SKM-1 treated with dmso at 0.1 percent for 144 hours (cell line): ENCODE measurements around the gene KRTAP5-2.

Experiments used
- DNase-seq: peaks from one replicate; lab custom pipeline; 2025; ENCODE audit not compliant: unreplicated experiment; lab: John Stamatoyannopoulos, UW

KRTAP5-2 gene

DNA sequence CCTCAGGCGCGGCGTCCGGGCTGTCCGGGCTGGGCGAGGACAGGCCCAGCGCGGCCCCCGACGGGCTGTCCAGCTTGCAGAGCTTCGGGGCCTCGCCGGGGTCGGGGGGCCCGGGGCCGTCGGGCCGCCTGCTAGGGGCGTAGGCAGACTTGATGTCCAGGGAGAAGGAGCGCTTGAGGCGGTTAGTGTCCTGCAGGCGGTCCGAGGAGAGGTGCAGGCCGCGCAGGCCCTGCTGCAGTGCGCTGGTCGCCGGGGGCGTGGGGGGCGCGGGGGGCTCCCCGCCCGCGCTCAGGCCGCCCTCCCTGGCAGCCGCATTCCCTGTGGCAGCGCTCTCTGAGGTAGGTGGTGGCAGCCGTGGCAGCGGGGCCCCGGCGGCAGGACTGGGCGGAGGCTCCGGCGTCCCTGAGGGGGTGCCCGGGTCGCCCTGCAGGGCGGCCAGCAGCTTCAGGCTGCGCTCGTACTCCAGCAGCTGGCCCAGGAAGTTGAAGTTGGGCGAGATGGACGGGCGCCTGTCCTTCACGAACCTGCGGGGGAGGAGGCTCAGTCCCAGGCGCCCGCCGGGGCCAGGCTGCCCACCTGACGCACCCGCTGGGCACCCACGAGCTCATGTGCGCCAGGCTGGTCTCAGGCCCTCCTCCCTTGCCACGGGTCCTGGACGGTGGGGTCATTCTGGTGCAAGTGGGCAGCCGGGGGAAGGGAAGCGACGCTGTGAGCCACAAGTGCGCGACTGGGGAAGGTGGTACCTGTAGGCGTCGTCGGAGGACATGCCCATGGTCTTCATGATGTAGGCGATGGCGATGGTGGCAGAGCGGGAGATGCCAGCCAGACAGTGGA is 40.8 kb downstream of the KRTAP5-2 start:
- no peak for DNase-seq

DNA sequence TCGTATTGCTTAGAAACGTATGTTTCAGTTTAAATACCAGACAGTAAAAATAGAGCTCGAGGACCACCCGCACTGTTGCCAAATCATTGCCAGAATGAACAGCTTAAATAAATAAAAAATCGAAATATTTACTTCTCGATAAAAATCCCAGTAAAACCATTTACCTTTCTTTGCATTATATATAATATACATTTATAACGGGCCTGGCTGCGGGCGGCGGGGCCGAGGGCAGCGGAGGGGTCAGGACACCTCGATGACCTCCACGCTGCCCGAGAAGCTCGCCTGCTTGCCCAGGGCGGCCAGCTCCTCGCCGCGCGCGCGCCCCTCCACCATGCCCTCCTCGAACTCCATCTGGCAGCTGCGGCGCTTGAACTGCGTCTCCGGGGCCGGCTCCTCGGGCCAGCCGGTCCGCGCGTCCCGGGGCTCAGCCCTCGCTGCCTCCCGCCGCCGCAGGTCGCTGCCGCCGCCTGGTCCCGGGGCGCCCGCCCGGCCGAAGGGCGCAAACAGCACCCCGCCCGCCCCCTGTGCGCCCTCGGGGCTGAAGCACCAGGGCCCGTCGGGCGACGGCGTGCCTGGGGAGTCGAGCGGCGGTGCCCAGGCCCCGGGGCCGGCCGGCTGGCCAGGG is 41.7 kb downstream of the KRTAP5-2 start:
- no peak for DNase-seq

DNA sequence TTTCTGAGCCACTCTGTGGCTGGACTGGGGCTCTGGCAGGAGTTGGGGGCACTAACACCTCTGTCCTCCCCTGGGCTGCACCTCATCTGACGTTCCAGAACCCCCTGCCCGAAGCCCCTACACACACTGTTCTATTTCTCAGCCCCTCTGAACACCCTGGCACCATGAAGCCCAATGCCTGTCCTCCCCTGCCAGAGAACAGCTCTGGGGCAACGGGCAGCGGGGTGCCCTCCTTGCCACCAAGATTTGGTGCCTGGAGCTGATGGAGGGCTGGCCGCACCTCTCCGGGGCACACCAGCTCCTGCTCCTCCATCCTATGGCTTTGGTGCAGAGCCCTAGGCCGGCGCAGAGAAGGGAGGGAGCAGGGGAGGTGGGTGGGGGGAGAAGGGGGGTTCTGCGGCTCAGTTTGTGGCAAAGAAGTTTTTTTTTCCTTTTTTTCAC is 42.4 kb downstream of the KRTAP5-2 start:
- no peak for DNase-seq

DNA sequence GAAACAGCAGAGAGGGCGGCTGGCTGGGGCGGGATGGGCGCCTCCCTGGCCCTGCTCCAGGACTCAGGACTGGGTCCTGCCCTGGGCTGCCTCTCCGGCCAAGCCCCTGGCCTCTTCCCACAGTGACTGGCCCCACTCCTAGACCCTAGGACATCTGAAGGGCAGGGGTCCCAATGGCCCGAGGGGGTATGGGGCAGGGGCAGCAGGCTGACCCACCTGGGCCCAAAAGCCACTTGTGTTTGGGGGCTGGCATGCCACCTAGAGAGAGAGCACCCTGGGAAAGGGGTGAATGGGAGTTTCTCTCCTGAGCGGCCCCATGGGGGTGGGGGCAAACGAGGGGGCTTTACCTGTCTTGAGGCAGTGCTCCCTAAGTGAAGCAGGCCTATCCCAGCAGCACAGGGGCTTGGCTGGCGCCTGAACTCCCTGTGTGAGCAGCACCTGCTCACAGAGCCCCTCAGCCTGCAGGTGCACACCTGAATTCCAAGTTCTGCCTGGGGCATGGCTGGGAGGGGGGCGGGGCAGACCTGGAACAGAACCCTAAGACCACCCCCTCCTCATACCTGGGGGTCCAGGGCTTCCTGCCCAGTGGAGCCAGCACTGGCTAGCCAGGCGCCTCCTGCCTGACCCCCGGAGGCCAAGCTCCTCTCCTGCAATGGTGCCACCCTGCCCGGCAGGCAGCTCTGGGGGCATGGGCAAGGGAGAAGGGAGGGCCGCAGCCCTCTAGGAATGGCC is 42.9 kb downstream of the KRTAP5-2 start:
- DNase-seq = no peak

DNA sequence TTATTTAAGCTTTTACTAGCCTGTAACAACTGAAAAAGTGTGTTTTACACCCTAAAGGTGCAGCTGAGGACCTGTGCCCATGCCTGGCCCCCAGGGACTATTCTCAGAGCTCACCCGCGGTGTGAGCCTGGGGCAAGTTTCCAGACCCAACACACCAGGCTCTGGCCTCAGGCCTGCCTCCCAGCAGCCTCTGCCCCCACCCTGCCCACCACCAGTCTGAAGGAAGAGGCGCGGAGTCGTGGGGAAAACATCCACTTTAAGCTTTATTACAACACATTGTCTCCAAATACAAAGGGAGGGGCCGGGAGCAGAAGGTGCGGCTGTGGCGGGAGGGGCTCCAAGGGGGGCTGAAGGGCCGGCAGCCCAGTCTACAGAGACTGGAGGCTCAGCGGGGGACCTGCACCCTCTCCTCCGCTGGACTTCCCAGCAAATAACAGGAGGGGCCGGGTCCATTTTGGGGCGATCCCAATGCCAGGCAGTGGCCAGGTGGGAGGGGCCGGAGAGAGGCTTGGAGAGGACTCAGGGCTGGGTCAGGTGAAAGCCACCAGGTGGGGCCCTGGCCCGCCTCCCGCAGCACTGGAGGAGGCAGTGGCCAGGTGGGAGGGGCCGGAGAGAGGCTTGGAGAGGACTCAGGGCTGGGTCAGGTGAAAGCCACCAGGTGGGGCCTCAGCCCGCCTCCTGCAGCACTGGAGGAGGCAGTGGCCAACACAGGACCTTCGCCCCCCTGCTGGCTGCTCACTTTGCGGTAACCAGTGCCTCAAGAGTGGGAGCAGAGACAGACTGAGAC is 44.1 kb downstream of the KRTAP5-2 start:
- no peak for DNase-seq

DNA sequence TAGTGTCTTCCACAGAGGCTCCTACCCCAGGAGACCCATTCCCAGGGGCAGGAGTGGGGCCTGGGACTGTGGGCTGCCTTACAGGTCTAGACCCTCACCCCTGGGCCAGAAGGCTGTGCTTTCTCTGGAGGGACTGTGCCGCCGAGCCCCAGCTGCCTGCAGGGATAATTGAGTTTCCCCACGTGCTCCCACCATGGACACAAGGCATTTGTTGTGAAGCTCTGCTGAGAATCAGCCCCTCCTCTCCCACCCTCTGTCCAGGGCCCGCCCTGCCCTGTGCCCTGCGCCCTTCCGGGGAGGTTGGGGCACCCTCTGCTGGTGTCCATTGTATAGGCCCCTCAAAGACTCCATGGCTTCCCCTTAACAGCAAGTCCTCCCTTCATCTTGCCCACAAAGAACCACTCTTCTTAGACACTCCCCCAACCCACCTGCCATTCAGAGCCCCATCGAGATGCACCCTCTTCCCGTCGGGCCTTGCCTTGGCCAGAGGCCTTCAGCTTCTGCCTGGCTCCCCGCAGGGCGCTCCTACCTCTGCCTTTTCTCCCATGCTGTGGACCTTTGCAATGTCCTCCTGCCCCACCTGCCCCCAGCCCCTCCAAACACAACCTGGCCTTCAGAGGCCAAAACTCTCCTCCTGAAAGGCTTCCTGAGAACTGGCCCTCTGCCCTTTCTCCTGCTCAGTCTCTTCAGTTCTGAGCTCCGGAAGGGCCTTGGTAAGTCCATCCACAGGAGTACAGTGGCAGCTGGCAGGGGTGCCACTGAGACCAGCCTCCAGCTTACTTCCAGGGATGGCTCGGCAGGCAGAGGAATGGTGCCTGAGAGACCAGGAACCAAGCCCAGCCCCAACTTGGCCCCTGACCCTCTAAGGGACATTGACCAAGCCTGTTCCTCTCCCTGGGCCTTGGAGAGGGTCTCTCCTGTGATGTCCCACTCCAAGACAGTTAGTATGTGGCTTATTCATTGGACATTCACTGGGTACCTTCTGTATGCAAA is 48.5 kb downstream of the KRTAP5-2 start:
- no peak for DNase-seq

DNA sequence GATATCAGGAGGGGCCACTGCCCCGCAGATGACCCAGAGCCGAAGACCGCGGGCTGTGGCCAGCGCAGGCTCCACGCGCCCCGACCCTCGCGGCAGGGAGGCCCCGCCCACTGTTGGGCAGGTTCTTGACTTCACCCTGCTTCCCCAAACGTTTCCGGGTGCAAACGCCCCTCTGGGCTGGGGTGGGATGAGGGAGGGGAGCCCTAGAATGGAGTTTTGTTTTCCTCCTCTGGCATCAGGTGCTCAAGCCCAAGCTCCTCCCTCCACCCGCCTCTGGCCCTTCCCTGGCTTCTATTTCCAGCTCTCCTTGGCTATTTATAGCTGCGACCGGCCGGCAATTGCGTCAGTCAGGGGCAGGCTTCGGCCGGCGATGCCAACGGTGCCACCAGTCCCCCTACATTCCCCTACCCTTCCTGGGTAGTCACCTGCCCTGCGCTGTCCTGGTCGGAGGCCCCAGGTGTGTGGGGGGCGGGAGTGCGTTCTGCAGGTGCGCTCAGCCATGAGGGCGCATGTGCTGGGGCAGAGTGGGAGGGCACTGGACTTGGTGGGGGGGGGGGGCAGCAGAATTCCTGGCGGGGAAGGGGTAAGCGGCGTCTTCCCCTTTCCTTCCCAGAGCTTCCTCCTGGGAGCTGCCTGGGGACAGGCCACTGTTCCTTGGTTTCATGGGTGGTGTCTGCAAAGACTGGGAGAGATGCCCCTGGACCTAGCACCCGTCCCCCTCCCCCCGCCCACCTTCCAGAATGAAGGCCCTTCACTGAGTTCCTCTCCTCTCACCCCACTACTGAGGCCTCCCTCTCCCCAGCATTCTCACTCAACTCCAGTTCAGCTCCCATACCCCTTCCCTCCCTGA is 49.6 kb downstream of the KRTAP5-2 start:
- peak; percentile 19 for DNase-seq

DNA sequence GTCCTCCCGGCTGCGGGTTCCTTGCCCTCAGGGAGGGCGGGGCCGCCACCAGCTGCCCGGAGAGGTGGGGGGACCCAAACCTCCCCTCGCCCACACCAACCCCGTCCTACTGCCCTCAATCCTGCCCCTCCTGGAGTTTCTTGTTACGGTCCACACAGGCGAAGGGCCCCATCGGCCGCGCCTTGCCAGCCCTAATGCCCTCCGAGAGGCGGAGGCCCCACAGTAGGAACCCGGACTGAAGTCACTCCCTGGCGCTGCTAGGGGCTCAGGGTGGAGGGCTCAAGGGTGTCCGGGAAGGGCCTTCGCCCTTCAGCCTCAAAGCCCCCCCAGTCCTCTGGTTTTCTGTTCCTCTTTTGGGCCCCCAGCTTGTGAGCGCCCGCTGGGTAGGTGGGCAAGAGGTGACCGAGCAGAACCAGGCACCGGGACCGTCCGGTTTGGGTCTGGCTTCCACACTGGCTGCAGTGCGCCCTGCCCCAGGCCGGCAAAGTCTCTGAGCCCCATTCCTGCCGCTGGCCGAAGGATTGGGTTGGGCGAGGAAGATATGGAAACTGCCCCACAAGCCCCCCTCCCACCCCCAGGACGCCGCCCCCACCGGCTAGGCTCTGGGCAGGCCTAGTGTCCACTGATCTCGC is 50.5 kb downstream of the KRTAP5-2 start:
- no peak for DNase-seq
